ENCODE data around the gene COPRS. TPM values are rescaled to one million over a fixed set of nuclear protein-coding genes. Genes with fewer than 3 reads are reported as not detected.

COPRS gene
- total RNA-seq, 1 experiment from 2014 or later = 206 TPM

- DNase-seq (ENCODE audit: low read depth) = no peak
Measured at GRCh38 chr17:31808521-31809050, 50.5 kb downstream of the COPRS start.

DNA sequence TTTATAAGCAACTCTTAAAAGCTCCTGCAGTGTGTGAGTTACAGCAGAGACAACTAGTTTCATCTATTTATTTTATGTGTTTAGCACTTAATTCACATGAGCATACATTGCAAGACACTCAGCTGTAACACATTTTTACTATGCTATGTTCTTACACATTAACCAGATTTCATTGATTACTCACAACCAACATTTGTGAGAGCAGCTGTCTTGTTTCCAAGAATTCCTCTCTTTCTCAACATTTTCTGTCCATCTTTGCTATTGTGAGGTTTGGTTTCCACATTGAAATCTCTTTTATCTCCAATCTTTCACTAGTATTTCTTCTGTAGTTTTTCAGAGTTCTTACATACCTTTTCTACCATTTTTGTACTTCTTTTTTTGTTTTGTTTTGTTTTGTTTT lies 51.2 kb downstream of the COPRS start:
- DNase-seq (ENCODE audit: low read depth) = no peak

GRCh38 chr17:31806921-31807320 lies 52.1 kb downstream of the COPRS start:
- DNase-seq (ENCODE audit: low read depth) = peak; percentile 46

DNA sequence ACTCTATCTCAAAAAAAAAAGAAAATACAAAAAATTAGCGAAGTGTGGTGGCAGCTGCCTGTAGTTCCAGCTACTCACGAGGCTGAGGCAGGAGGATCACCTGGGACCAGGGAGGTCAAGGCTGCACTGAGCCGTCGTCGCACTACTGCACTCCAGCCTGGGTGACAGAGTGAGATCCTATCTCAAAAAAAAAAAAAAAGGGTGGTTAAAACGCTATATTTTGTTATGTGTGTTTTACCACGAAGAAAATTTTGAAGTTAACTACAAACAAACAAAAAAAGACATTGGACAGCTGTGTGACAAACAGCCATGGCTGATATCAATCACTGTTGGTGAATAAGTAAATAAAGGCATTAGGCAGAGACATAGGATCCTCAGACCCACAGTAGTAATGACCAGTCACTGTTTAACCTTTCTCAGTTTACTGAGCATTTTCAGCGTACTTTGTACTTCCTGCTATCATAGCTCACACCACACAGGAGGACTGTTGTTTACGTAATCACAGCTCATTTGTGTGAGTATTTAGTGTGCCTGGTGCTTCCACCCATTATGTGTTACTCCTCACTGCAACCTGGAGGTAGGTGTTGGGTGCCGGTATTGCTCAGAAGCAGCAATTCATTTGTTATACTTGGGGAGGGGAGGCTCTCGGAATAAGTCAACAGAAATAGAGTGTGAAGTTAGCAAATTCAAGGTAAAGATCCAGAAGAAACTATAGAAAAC lies 55.4 kb downstream of the COPRS start:
- peak; percentile 35 for DNase-seq (ENCODE audit: low read depth)

GRCh38 chr17:31802502-31802901 lies 56.5 kb downstream of the COPRS start:
- DNase-seq (ENCODE audit: low read depth) = no peak

Other genes starting within 250 kb of the COPRS start
- gene UTP6, start 42.5 kb upstream of the COPRS start, total RNA-seq (2014; rRNA removed; shearing (Covaris generic)) = 33.8 and 44.4 TPM in 2 replicates
- 21.7 and 30.5 TPM in 2 replicates for gene SUZ12, start 77.8 kb upstream of the COPRS start, total RNA-seq (2014; rRNA removed; shearing (Covaris generic))
- 8.7 and 12.9 TPM in 2 replicates for gene LRRC37B, start 148.1 kb upstream of the COPRS start, total RNA-seq (2014; rRNA removed; shearing (Covaris generic))